HG03575 (cell line): Measurements from ENCODE around the gene CTNNA3.
"Not testable (repeated sequence)": the region's sequence is repeated elsewhere in the genome, so short reads cannot be mapped to it uniquely, and the experiment has no call there.

Experiments
- ATAC-seq: cut with Tn5 transposase; IDR thresholded peaks from one replicate; pipeline ENCODE4 v1.9.1; 2021; ENCODE audit not compliant: unreplicated experiment, insufficient number of reproducible peaks, low FRiP score; ENCODE audit errors: extremely low read depth

Gene CTNNA3

GRCh38 chr10:66362522-66362921 lies 1333.5 kb downstream of the CTNNA3 start:
- no peak for ATAC-seq

GRCh38 chr10:66353822-66354221 lies 1342.2 kb downstream of the CTNNA3 start:
- not testable (repeated sequence) for ATAC-seq

GRCh38 chr10:66353422-66353821 lies 1342.6 kb downstream of the CTNNA3 start:
- ATAC-seq = no peak

GRCh38 chr10:66350622-66351399 lies 1345.2 kb downstream of the CTNNA3 start:
- no peak for ATAC-seq

- no peak for ATAC-seq
Measured at GRCh38 chr10:66349726-66350125, 1346.3 kb downstream of the CTNNA3 start.

- no peak for ATAC-seq
Measured at GRCh38 chr10:66349076-66349475, 1346.9 kb downstream of the CTNNA3 start.

GRCh38 chr10:66337211-66337610 lies 1358.8 kb downstream of the CTNNA3 start:
- ATAC-seq = no peak

- no peak for ATAC-seq
Measured at GRCh38 chr10:66336791-66337190, 1359.2 kb downstream of the CTNNA3 start.

- not testable (repeated sequence) for ATAC-seq
Measured at GRCh38 chr10:66335753-66336152, 1360.2 kb downstream of the CTNNA3 start.

GRCh38 chr10:66329147-66329546 lies 1366.8 kb downstream of the CTNNA3 start:
- no peak for ATAC-seq

GRCh38 chr10:66326876-66327275 lies 1369.1 kb downstream of the CTNNA3 start:
- ATAC-seq = no peak

- ATAC-seq = no peak
Measured at GRCh38 chr10:66322777-66323176, 1373.2 kb downstream of the CTNNA3 start.

- ATAC-seq = no peak
Measured at GRCh38 chr10:66321723-66322665, 1374.0 kb downstream of the CTNNA3 start.

- no peak for ATAC-seq
Measured at GRCh38 chr10:66318761-66319160, 1377.2 kb downstream of the CTNNA3 start.

GRCh38 chr10:66307826-66308225 lies 1388.2 kb downstream of the CTNNA3 start:
- ATAC-seq = no peak

- no peak for ATAC-seq
Measured at GRCh38 chr10:66301078-66301477, 1394.9 kb downstream of the CTNNA3 start.

GRCh38 chr10:66295602-66296001 lies 1400.4 kb downstream of the CTNNA3 start:
- ATAC-seq = no peak

GRCh38 chr10:66294538-66294937 lies 1401.5 kb downstream of the CTNNA3 start:
- no peak for ATAC-seq

GRCh38 chr10:66292922-66293321 lies 1403.1 kb downstream of the CTNNA3 start:
- no peak for ATAC-seq

GRCh38 chr10:66292456-66292855 lies 1403.5 kb downstream of the CTNNA3 start:
- ATAC-seq = no peak
